GM21825 (cell line): ENCODE measurements around the gene ETFDH.
A peak's percentile ranks its signal among the peaks of the same experiment; 100 is the strongest.
"Not testable (repeated sequence)": the region's sequence is repeated elsewhere in the genome, so short reads cannot be mapped to it uniquely, and the experiment has no call there.

ENCODE experiments used
- ATAC-seq: cut with Tn5 transposase; IDR thresholded peaks from one replicate; pipeline ENCODE4 v1.9.1; 2021; ENCODE audit warnings: mild to moderate bottlenecking, moderate library complexity; ENCODE audit not compliant: unreplicated experiment

Gene ETFDH

GRCh38 chr4:158671915-158672806 is at the start of gene ETFDH:
TSS of gene ETFDH (plus strand) at chr4:158672296. CDS start at chr4:158672457, 161 bp downstream.
- ATAC-seq = peak; percentile 89

- peak; percentile 88 for ATAC-seq
Observed at GRCh38 chr4:158624889-158625478, 47.1 kb upstream of the ETFDH start.

DNA sequence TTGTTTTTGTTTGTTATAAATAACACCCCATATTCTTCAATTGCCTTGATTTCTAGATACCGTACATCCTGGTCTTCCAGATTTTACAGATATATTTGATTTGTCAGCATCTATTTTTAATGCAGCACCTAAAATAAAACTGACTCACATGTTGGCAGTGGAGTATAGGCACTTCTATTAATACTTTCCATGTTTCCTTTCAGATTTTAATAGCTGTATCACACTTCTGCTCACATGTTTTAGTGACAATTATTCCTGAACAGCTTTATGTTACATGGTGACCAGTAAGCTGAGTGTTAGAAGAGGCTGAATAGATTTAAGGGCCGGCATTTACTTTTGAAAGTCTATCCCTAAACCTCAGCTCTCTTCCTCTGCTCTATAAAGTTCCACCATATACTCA is 46.6 kb upstream of the ETFDH start:
- no peak for ATAC-seq

- no peak for ATAC-seq
Observed at GRCh38 chr4:158630893-158631292, 41.2 kb upstream of the ETFDH start.

GRCh38 chr4:158636619-158637018 is 35.5 kb upstream of the ETFDH start:
- ATAC-seq = no peak

DNA sequence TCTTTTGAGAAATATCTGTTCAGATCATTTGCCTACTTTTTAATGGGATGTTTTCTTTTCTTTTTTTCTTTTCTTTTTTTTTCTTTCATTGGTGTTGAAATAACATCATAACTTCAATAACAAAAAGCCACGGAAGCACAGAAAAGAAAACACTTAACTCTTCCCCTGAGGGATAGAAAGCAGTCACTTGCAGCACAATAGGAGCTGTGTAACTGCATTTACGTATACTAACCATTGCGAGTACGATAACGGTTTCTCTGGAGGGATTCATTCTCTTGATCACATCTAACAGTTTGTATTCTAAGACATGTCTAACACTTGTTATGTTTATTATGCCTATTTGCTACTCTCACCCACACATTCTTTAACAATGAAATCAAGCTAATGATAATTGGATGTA is 27.7 kb upstream of the ETFDH start:
- ATAC-seq = no peak

DNA sequence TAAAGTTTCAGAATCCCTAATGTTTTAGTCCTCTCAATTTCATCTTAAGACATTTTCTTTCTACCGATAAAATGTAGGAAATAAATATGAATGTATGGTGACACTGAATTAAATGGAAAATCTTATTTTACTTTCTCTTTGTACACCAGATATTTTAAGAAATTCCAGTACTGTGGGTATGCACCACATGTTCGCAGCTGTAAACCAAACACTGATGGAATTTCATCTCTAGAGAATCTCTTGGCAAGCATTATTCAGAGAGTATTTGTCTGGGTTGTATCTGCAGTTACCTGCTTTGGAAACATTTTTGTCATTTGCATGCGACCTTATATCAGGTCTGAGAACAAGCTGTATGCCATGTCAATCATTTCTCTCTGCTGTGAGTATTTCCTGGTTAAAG is 27.3 kb upstream of the ETFDH start:
- no peak for ATAC-seq

GRCh38 chr4:158649111-158649680 is 22.9 kb upstream of the ETFDH start:
- ATAC-seq = no peak

GRCh38 chr4:158652920-158653319 is 19.2 kb upstream of the ETFDH start:
- no peak for ATAC-seq

DNA sequence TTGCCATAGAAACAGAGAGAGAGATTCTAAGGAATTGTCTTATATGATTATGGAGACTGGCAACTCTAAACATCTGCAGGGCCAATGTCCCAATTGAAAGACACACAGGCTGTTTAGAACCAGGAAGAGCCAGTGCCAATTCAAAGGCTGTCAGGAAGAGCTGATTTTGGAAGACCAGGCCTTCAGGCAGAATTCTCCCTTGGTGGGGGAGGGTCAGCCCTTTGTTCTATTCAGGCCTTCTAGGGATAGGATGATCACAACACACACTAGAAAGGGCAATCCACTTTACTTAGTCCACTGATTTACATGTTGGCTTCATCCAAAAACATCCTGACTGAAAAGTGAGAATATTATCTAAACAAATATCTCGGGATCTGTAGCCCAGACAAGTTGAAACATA is 15.7 kb upstream of the ETFDH start:
- no peak for ATAC-seq

- ATAC-seq = no peak
Observed at GRCh38 chr4:158657291-158657690, 14.8 kb upstream of the ETFDH start.

- not testable (repeated sequence) for ATAC-seq
Observed at GRCh38 chr4:158663255-158663654, 8.8 kb upstream of the ETFDH start.

DNA sequence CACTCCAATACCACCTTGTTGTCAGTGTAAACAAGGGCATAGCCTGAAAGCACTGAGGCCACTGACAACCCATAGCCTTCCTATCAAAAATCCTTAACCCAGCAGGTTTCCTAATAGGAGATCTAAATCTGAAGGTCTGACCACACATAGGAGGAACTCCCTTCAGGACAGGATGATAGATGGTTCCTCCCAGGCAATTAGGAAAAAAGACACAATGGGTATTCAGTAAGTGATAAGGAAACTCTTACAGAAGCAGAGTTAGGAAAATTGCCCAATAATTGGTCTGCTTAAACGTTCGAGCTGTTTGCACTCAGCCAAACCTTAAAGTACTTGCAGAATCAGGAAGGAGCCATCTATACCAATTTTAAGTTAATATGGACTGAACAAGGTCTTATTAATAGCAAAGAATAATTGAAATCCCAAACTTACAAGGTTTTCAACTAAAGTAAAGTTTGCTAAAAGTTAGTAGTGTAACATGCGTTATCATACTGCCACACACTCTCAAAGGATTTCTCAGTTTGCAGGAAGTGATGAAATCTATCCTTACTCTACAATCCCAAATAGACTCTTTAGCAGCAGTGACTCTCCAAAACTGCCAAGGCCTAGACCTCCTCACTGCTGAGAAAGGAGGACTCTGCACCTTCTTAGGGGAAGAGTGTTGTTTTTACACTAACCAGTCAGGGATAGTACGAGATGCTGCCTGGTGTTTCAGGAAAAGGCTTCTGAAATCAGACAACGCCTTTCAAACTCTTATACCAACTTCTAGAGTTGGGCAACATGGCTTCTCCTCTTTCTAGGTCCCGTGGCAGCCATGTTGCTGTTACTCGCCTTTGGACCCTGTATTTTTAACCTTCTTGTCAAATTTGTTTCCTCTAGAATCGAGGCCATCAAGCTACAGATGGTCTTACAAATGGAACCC is 8.1 kb upstream of the ETFDH start:
- not testable (repeated sequence) for ATAC-seq

- ATAC-seq = no peak
Observed at GRCh38 chr4:158664806-158665205, 7.3 kb upstream of the ETFDH start.

DNA sequence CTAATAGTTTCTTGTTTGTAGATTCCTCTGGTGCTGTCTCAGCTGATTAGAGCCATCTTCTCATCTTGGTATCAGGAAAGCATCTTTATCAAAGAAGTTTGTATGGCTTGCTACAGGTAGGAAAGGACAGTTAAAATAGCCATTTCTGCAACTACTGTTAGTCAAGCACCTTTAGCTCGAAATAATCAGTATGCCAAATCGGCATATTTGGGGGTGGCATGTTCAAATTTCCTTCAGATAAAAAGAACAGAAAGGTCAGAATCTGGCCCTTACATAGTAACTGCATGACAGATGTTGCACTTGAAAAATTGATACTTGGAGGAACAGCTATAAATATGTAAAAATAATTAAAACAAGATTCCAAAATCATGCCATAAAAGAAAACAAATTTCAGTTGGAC is 5.2 kb upstream of the ETFDH start:
- no peak for ATAC-seq

DNA sequence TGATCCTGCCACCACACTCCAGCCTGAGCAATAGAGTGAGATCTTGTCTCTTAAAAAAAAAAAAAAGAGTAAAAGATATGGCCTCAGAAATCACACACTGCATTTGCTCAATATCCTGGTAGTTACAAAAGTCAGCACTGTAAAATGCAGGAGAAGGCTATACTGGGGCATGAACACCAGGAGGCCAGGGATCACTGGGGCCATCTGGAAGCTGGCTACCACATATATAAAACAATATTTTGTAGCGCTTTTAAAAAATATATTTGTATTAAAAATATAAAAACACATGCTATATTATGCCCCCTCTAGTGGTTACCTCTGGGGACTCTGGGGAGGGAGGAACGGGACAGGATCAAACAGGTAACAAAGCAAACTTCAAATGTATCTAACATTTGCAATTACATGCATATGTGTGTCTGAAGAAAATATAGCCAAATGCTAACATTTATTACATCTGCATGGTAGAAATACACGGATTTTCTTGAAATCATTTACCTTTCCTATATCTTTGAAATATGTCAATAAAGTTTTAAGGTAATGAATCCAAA is 4.4 kb upstream of the ETFDH start:
- no peak for ATAC-seq

- no peak for ATAC-seq
Observed at GRCh38 chr4:158669310-158669709, 2.8 kb upstream of the ETFDH start.

DNA sequence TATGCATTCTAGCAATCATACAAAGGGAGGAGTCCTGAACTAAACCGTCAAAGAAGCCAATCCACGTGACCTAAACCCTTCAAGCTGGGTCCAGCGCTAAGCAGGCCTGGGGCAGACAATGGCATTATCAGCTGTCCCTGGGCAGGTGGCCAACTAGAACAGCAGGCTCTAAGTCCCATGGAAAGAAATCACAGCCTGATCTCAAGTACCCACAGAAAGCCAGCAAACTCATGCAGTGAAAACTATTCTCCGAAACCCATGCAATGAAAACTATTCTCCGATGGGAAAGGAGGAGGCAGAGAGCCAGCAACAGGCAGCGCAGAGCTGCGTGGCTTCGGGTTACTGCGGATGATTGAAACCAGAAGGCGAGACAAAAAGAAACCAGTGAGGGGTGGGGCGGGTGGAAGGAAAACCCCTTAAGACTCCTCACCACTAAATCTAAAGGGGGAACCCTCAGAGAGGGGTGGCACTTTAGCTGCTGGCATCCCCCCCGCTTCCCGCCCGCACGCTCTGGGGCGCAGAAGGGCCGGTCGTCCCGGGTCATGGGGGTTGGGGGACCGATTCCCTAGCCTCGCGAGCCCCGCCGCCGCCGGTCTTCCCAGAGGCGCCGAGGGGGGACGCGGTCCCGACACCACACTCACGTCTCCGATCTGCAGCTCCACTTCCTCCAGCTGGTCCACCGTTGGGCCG is 976 bp upstream of the ETFDH start:
- peak; percentile 27 for ATAC-seq

DNA sequence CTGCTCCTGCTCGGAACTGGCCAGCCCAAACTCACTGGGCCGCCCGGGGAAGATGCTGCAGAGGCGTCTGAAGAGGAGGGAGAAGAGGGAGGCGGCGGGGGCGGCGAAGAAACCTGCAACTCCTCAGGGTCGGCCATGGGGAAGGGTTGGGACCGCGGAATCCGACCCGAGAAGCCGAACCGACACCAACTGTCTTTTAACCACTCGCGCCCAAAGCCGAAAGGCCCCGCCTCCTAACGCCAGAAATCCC is 506 bp upstream of the ETFDH start, which contains the start of gene C4orf46:
Gene C4orf46 (minus strand): TSS at position 223 of the 250 bp plus-strand sequence. CDS start 86 bp downstream, at position 137.
- ATAC-seq = no peak

GRCh38 chr4:158673633-158674032 is 1.5 kb downstream of the ETFDH start:
- no peak for ATAC-seq
